Bladder microvascular endothelial cell (primary cell): ENCODE data around the gene FBXO28. TPM values are rescaled to one million over a fixed set of nuclear protein-coding genes. Genes with fewer than 3 reads are reported as not detected.

Experiments
- total RNA-seq: library from RNA; depleted of rRNA; stranded (reverse); fragments of >200 nt; gene quantifications from 2 replicates; pipeline ENCODE4 v1.2.3, GENCODE V29; 2014

The FBXO28 gene, protein sequence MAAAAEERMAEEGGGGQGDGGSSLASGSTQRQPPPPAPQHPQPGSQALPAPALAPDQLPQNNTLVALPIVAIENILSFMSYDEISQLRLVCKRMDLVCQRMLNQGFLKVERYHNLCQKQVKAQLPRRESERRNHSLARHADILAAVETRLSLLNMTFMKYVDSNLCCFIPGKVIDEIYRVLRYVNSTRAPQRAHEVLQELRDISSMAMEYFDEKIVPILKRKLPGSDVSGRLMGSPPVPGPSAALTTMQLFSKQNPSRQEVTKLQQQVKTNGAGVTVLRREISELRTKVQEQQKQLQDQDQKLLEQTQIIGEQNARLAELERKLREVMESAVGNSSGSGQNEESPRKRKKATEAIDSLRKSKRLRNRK
- 23.8 and 69.1 TPM in 2 replicates for total RNA-seq

GRCh38 chr1:224113918-224114786, at the start of gene FBXO28:
TSS of gene FBXO28 (plus strand) at chr1:224114111. CDS start at chr1:224114130, 19 bp downstream.

GRCh38 chr1:224182866-224183590, 69.1 kb downstream of the FBXO28 start, which contains the start of gene DEGS1:
TSS of gene DEGS1 (plus strand) at chr1:224183240. CDS start at chr1:224183337, 97 bp downstream.

Other genes starting within 250 kb of the FBXO28 start
- gene DEGS1, start 69.1 kb downstream of the FBXO28 start, total RNA-seq = 50.5 and 109 TPM in 2 replicates
- gene NVL, start 216.1 kb downstream of the FBXO28 start, total RNA-seq = 19.3 and 34.6 TPM in 2 replicates
- 96.8 and 111 TPM in 2 replicates for gene CNIH4, start 242.8 kb downstream of the FBXO28 start, total RNA-seq